HG02870 (cell line): Measurements from ENCODE around the gene ERGIC3.
"Not testable (repeated sequence)": the region's sequence is repeated elsewhere in the genome, so short reads cannot be mapped to it uniquely, and the experiment has no call there.

Experiments
- ATAC-seq: cut with Tn5 transposase; IDR thresholded peaks from one replicate; pipeline ENCODE4 v1.9.1; 2021; ENCODE audit warnings: mild to moderate bottlenecking, moderate library complexity; ENCODE audit not compliant: unreplicated experiment

The ERGIC3 gene

DNA sequence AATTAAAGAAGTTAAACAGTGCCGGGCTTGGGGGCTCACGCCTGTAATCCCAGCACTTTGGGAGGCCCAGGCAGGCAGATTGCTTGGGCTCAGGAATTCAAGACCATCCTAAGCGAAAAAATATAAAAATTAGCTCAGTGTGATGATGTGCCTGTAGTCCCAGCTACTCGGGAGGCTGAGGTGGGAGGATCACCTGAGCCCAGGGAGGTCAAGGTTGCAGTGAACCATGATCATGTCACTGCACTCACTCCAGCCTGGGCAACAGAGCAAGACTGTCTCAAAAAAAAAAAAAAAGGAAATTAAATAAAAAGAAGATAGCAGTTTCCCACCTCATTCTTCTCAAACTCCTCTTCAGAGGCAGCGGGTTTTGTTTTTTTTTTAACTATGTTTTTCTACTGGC lies 24.1 kb upstream of the ERGIC3 start:
- not testable (repeated sequence) for ATAC-seq

GRCh38 chr20:35518955-35519354 lies 22.9 kb upstream of the ERGIC3 start:
- ATAC-seq = no peak

DNA sequence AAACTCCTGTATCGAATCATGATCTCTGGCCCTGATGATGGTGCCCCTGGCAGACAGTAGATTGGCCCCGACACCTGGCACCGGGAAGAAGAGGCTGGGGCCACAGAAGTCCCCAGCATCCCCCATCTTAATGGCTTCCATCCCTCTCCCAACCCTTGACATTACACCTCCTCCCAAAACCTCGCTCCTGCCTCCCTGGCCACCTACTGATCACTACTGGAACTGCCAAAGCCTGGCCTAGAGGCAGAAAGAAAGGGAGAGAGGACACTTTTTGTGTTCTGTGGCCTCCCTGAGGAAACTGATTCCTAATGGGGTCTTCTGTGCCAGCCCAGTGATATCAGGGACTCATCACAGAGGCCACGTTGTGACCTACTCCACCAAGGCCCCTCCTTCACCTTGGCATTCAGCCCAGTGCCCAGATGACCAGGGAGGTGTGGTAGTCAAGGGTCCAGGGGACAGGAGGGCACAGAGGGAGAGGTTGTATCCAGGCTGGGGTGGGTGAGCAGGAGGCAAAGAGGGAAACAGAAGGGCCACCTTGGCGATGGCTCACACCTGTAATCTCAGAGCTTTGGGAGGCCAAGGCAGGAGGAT lies 18.5 kb upstream of the ERGIC3 start:
- ATAC-seq = no peak

DNA sequence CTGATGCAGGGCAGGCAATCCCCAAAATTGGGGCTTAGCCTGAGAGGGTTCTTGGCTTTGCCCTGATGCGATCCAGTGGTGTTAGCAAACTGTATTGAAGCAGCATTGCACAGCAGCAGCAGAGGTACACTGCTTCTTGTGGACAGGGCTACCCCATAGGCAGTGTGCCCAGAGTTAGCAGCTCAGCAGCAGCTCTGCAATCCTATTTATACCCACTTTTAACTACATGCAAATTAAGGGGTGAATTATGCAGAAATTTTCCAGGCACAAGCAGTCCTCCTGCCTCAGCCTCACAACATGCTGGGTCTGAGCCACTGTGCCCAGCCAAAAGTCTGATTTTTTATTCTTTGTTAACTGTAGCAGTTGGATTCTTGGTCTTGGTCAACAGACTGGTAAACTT lies 16.2 kb upstream of the ERGIC3 start:
- ATAC-seq = no peak

- ATAC-seq = no peak
Measured at GRCh38 chr20:35527122-35527769, 14.6 kb upstream of the ERGIC3 start.

DNA sequence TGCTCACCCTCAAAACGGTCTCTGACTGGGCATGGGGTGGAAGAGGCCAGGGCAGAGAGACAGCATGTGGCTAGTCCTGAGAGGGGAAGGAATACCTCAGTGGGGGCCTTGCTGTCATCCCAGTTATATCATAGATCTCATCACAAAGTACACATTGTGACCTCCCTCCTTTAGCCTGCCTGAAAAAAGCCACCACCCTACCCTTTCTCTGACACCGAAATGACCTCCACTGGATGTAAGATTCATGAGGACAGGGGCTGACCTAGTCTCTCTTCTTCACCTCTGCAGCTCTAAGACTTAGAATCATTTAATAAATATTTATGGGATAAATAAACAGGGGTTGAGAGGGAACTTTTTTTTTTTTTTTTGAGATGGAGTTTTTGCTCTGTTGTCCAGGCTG lies 12.3 kb upstream of the ERGIC3 start, which contains the start of gene C20orf173:
Gene C20orf173, minus strand, starts transcription at position 101 of the 400 bp plus-strand sequence. CDS start 279 bp downstream, outside the sequence.
- no peak for ATAC-seq

DNA sequence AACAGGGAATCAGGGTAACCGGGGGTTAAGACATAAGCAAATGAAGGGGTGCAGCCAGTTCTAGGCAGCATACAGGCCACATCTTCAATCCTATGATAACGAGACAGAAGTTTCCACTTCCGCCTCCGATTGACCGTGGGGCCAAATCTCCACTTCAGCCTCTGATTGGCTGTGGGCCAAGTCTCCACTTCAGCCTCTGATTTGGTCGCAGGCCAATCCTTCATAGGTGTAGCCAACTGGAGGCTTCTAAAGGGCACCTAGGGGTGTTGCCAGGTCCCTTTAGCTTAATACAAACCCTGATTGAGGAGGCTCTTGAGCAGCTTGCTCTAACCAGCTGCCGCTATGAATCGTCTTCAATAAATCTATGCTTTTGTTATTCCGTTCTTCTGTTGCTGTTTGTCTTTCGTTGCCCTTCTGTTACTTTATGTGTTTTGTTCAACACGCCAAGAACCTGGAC lies 2.1 kb upstream of the ERGIC3 start:
- ATAC-seq = peak; percentile 46

- ATAC-seq = no peak
Measured at GRCh38 chr20:35541118-35541782, 628 bp upstream of the ERGIC3 start.

GRCh38 chr20:35542990-35543389 lies 1.1 kb downstream of the ERGIC3 start:
- no peak for ATAC-seq

GRCh38 chr20:35544436-35544835 lies 2.6 kb downstream of the ERGIC3 start:
- ATAC-seq = no peak

- ATAC-seq = not testable (repeated sequence)
Measured at GRCh38 chr20:35544941-35545340, 3.1 kb downstream of the ERGIC3 start.

GRCh38 chr20:35546127-35546526 lies 4.2 kb downstream of the ERGIC3 start:
- no peak for ATAC-seq

DNA sequence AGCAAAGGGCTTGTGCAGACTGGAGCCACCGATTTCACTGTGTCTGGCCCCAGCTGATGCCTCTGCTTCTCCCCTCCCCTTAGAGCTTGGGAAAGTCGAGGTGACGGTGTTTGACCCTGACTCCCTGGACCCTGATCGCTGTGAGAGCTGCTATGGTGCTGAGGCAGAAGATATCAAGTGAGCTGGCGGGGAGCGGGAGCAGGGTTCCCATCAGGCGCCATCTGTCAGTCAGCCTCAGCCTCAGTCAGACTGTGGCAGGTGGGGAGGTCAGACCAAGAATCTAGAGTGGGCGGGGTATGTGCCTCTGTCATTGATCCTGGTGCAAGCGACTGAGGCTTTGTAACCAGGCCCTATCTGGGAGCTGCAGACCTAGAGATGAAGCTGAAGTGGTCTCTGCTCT lies 5.5 kb downstream of the ERGIC3 start:
- no peak for ATAC-seq

- ATAC-seq = no peak
Measured at GRCh38 chr20:35551503-35551902, 9.6 kb downstream of the ERGIC3 start.

DNA sequence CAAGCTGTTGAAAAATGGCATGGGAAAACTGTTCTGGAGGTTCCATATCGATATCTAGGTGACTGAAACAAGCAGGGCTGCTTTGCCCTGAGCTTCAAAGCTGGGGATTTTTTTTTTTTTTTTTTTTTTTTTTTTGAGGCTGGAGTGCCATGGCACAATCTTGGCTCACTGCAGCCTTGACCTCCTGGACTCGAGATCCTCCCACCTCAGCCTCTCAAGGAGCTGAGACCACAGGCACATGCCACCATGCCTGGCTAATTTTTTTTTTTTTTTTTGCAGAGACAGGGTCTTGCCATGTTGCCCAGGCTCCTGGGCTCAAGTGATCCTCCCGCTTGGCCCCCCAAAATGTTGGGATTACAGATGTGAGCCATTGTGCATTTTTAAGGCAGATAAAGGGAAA lies 11.0 kb downstream of the ERGIC3 start:
- ATAC-seq = no peak

- ATAC-seq = not testable (repeated sequence)
Measured at GRCh38 chr20:35555461-35555860, 13.6 kb downstream of the ERGIC3 start.

- ATAC-seq = no peak
Measured at GRCh38 chr20:35555951-35556645, 14.2 kb downstream of the ERGIC3 start.

DNA sequence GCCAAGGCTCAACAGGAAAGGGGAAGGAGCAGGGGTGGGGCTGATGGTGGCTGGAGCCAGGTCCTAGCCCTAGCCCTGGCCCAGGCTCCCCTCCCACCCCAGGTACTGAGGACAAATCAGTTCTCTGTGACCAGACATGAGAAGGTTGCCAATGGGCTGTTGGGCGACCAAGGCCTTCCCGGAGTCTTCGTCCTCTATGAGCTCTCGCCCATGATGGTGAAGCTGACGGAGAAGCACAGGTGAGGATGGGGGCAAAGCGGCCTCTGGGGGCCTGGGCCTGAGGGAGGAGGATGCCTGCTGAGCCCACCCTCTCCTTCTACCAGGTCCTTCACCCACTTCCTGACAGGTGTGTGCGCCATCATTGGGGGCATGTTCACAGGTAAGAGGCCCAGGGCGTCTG lies 15.0 kb downstream of the ERGIC3 start:
- no peak for ATAC-seq

DNA sequence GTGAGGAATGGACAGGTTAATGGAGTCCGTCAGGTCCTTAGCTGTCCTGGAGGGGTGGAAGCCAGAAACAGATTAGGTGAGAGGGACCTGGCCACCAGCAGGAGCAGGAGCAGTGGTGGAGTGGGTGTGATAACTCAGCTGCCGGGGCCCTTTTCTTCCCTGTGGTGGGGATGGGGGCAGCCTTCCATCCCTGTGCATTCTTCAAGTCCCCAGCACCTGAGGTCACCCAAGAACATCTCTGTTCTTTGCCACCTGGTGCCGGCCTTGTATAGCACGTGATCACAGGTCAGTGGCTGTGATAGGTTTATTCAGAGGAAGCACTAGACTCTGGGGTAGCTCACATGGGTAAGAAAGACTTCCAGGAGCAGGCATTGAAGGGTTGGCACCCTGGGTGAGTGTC lies 16.6 kb downstream of the ERGIC3 start:
- ATAC-seq = no peak

GRCh38 chr20:35559042-35559693 lies 17.3 kb downstream of the ERGIC3 start:
- no peak for ATAC-seq

- no peak for ATAC-seq
Measured at GRCh38 chr20:35560105-35560511, 18.2 kb downstream of the ERGIC3 start.
